Right hindlimb (tissue), 1 donor: Measurements from ENCODE around the gene BANF1.
"Not testable (repeated sequence)": the region's sequence is repeated elsewhere in the genome, so short reads cannot be mapped to it uniquely, and the experiment has no call there.

Experiments
- DNase-seq: peaks from one replicate; pipeline ENCODE4 v3.0.0-alpha.2; 2018

BANF1 gene

GRCh38 chr11:66011785-66012303 is 9.5 kb downstream of the BANF1 start, which contains the start of gene CST6:
Gene CST6, plus strand, starts transcription at chr11:66012008. Its CDS starts 37 bp downstream, at chr11:66012045.
- DNase-seq, result no peak

- DNase-seq, result no peak
Observed at GRCh38 chr11:66012371-66012945, 10.2 kb downstream of the BANF1 start.

DNA sequence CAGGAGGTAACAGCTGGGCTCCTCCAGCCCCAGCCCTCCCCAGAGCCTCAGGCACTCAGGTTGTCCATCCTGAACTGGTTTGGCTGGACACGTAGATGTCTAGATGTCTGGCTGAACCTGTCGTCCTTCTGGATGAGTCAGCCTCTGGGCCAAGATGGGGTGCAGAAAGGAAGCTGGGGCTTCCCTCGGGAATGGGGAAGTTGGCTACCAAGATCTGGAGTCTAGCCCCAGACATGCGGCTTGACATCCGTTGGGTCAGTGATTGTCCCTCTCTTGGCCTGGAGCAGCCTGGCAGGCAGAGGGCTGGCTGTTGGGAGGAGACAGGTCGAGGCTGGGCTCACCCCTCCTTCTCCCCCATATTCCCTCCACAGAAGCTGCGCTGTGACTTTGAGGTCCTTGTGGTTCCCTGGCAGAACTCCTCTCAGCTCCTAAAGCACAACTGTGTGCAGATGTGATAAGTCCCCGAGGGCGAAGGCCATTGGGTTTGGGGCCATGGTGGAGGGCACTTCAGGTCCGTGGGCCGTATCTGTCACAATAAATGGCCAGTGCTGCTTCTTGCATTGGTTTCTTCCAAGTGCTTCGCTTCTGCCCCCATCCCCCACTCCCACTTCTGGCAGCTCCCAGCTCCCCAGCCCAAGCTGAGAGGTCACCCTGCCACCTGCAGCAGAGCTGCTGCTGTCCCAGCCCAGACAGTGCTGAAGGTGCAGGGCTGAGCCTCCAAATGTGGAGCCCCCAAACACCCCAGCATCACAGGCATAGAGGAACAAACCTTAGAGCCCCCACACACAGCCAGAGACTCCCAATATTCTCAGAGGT is 10.9 kb downstream of the BANF1 start:
- no peak for DNase-seq

DNA sequence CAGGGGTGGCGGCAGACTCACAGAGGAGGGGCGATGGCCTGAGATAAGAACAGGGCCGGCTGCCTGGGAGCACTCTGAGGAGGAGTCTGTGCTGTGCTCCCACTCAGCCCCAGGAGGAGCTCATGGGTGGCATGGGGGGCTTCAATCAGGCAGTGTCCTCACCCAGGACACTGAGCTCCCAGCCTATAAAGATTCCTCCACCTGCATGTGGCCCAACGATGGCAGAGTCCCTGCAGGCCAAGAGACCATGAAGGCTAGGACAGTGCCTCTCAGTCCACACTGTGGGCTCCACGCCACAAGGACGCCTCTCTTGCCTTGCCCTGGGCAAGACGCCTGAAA is 11.4 kb downstream of the BANF1 start:
- no peak for DNase-seq

DNA sequence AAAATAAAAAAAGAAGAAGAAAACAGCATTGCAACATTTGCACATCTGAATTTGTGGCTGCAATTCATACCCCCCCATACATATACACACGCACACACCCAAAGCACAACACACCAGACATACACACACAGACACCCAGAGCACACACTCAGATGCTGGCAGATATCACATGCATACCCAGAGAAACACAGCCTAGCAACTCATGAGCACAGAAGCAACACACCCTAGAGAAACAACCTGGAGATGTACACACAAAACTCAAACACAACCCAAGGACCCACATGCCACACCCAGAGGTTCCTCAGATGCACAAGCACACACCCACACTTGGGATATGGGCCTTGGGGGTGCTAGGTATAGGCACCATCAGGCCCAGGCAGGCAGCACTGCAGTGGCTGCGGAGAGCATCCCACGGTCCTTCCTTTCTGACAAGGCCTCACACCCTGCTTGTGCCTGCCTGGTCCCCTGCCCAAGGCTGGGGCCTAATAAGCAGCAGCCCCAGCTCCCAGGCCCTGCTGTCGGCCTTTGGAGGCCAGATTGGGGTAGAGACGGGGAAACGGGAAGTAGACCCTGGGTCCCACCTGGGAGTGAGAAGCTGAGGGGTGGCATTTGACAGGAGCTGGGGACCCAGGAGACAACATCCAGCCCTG is 12.6 kb downstream of the BANF1 start:
- no peak for DNase-seq

DNA sequence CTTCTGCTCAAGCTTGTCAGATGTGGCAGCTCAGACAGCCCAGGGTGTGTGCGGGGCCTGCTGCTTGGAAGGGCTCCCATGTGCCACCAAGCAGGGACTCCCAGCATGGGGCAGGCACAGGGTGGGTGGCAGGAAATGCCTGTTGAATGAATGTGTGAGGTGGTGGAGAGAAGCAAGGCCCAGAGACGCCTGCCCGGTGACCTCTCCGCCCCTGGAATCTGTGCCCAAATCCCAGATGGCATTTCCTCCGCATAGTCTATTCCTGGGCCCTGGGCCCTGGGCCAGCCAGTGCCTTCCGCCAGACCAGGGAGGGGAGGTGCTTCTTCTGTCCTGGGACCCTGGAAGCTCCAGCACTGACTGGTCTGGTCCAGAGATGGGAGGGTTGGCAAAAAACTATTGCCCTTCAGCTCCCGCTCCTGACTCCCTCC is 13.2 kb downstream of the BANF1 start:
- DNase-seq, result no peak

GRCh38 chr11:66015936-66016792 is 13.9 kb downstream of the BANF1 start:
- DNase-seq, result no peak

GRCh38 chr11:66016793-66017177 is 14.5 kb downstream of the BANF1 start:
- DNase-seq, result no peak

- no peak for DNase-seq
Observed at GRCh38 chr11:66017321-66017720, 15.0 kb downstream of the BANF1 start.

DNA sequence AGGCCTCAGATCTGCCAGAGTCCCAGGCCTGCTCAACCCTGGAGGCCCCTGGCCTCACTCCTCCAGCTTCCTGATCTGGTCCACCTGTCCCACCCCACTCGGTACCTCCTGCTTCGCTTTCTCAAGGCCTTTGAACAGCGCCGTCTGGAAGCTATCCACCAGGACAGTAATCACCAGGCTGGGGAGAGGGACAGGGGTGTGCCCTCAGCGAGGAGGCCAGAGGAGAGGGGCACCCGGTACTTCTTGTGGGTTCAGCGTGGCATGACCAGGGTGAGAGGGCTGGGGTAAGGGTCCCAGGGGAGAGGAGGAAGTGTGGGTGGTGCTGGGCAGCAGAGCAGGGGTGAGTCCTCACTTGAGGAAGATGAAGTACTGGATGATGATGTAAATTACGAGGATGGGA is 17.9 kb downstream of the BANF1 start:
- no peak for DNase-seq

GRCh38 chr11:66020618-66021357 is 18.5 kb downstream of the BANF1 start:
- DNase-seq, result no peak

GRCh38 chr11:66022401-66023185 is 20.3 kb downstream of the BANF1 start:
- DNase-seq, result peak; percentile 77

DNA sequence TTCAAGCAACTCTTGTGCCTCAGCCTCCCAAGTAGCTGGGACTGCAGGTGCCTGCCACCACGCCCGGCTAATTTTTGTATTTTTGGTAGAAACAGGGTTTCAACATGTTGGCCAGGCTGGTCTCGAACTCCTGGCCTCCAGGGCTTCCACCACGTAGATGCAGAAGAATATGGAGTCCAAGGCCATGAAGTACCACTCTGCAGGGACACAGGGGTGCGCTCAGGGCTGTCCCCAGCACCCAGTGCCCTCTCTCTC is 20.8 kb downstream of the BANF1 start:
- DNase-seq, result not testable (repeated sequence)

- DNase-seq, result no peak
Observed at GRCh38 chr11:66026017-66026529, 23.8 kb downstream of the BANF1 start, which contains the start of gene CATSPER1. Gene CATSPER1, minus strand, starts transcription at chr11:66026479. Its CDS starts 100 bp downstream, at chr11:66026379.

DNA sequence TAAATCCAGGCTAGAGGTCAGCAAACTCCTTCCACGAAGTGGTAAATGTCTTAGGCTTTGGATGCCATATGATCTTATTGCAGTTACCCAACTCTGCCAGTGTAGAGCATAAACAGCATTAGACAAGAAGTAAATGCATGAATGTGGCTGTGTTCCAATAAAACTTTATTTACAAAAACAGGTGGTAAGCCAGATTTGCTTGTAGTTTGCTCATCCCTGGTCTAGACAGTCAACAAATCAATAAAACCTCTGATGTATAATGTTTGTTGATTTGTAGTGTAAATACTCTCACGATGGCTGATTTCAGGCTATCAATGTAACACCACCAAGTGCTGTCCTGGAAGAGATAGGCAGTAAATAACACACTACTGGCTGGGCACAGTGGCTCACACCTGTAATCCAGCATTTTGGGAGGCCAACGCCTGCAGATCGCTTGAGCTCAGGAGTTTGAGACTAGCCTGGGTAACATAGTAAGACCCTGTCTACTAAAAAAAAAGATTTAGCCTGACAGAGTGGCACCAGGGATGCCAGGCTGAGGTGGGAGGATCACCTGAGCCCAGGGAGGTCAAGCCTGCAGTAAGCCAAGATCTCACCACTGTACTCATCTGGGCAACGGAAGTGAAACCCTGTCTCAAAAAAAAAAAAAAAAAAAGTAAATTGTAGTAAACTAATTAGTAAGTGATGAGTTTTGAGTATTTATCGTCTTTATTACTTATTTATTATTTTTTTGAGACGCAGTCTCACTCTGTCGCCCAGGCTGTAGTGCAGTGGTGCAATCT is 30.8 kb downstream of the BANF1 start:
- no peak for DNase-seq

GRCh38 chr11:66035653-66036333 is 33.5 kb downstream of the BANF1 start:
- no peak for DNase-seq

DNA sequence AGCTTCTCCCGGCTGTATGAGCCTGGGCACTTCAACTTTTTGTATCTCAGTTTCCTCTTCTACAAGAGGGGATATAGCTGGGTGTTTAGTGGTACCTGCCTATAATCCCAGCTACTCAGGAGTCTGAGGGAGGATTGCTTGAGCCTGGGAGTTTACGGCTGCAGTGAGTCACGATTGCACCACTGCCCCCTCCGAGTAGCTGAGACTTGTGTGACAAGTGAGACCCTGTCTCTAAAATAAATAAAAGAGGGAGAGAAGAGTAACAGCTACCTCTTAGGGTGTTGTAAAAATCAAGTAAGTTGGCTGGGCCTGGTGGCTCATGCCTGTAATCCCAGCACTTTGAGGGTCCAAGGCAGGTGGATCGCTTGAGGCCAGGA is 34.0 kb downstream of the BANF1 start:
- no peak for DNase-seq

- no peak for DNase-seq
Observed at GRCh38 chr11:66037327-66037726, 35.0 kb downstream of the BANF1 start.

DNA sequence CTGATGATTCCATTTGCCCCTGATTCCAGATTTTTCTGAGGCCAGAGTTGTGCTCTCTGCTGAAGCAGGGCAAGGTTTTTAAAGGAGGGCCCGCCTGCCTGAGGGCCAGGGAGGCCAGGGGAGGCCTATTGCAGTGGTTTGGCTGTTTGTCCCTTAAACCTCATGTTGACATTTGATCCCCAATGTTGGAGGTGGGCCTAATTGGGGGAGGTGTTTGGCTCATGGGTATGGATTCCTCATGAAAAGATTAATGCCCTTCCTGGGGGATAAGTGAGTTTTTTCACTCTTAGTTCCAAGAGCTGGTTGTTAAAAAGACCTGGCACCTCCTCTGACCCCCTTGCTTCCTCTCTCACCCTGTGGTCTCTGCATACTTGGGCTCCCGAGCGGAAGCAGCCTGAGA is 37.5 kb downstream of the BANF1 start:
- no peak for DNase-seq
